ENCODE measurements around the gene C19orf47. TPM values are rescaled to one million over a fixed set of nuclear protein-coding genes. Genes with fewer than 3 reads are reported as not detected.
"Not testable (repeated sequence)": the region's sequence is repeated elsewhere in the genome, so short reads cannot be mapped to it uniquely, and the experiment has no call there.

C19orf47 gene
- total RNA-seq, 1 experiment from 2014 or later, result 21.2 TPM

GRCh38 chr19:40335855-40336600 lies 12.2 kb downstream of the C19orf47 start:
- no peak overlapping the region for H3K4me3 ChIP-seq
- intact Hi-C loops (cut with micrococcal nuclease; ENCODE audit: unreplicated experiment), result no loop called here
- no peaks in the 10 kb centered on the region for H3K9me2 ChIP-seq (ENCODE audit: insufficient read depth)
- H2AFZ ChIP-seq, result no peak overlapping the region
- POLR2A ChIA-PET (ENCODE audit: unreplicated experiment), result interaction anchor here (0.6 kb wide), 1 partner anchor 126 kb away, joined by 36 read pairs; no protein-coding TSS in a partner anchor
- 0 out of 2 replicates have a peak, but pooled peaks cover 3% of the 10 kb centered on the region for H3K36me3 ChIP-seq (ENCODE audit: low read depth)
- DNase-seq, result no peak
- no peak overlapping the region for H3K27ac ChIP-seq
- BruUV-seq (replicated peaks), result no TSS peak
- H3F3A ChIP-seq (ENCODE audit: insufficient read depth, low read depth), result no peaks in the 10 kb centered on the region
- CTCF ChIA-PET, result no interaction called here
- no peak overlapping the region for H3K4me2 ChIP-seq
- no peaks in the 10 kb centered on the region for H3K9me3 ChIP-seq (ENCODE audit: insufficient read depth, low read depth)
- H3K4me1 ChIP-seq (replicated peaks; ENCODE audit: insufficient read depth), result no peaks in the 10 kb centered on the region
- no peaks in the 10 kb centered on the region for H3K79me2 ChIP-seq (ENCODE audit: low read depth)
- H3K27me3 ChIP-seq (ENCODE audit: insufficient read depth, low read depth), result no peaks in the 10 kb centered on the region
- H4K20me1 ChIP-seq (ENCODE audit: insufficient read depth), result no peaks in the 10 kb centered on the region
- TF ChIP-seq CTCF (conservative IDR thresholded peaks at IDR 0.05) (no peak), EZH2 (IDR thresholded peaks at IDR 0.05; ENCODE audit: low read depth) (no peak)

- no peaks in the 10 kb centered on the region for H3K27me3 ChIP-seq (ENCODE audit: insufficient read depth, low read depth)
- intact Hi-C loops (cut with micrococcal nuclease; ENCODE audit: unreplicated experiment), result no loop called here
- H3K4me1 ChIP-seq (replicated peaks; ENCODE audit: insufficient read depth), result no peaks in the 10 kb centered on the region
- no peak overlapping the region for H3K4me3 ChIP-seq
- no TSS peak for BruUV-seq (replicated peaks)
- no peaks in the 10 kb centered on the region for H3K9me2 ChIP-seq (ENCODE audit: insufficient read depth)
- H3K79me2 ChIP-seq (ENCODE audit: low read depth), result no peaks in the 10 kb centered on the region
- no peak overlapping the region for H3K27ac ChIP-seq
- CTCF ChIA-PET, result no interaction called here
- no peak for DNase-seq
- H3F3A ChIP-seq (ENCODE audit: insufficient read depth, low read depth), result no peaks in the 10 kb centered on the region
- H3K36me3 ChIP-seq (ENCODE audit: low read depth), result 0 out of 2 replicates have a peak, but pooled peaks cover 3% of the 10 kb centered on the region
- H3K4me2 ChIP-seq, result no peak overlapping the region
- H2AFZ ChIP-seq, result no peak overlapping the region
- H4K20me1 ChIP-seq (ENCODE audit: insufficient read depth), result no peaks in the 10 kb centered on the region
- no peak for TF ChIP-seq EZH2 (IDR thresholded peaks at IDR 0.05; ENCODE audit: low read depth)
- POLR2A ChIA-PET (ENCODE audit: unreplicated experiment), result no interaction called here
- no peaks in the 10 kb centered on the region for H3K9me3 ChIP-seq (ENCODE audit: insufficient read depth, low read depth)
Observed at GRCh38 chr19:40335101-40335500, 13.1 kb downstream of the C19orf47 start.

- CTCF ChIA-PET; H3K9me2 ChIP-seq (ENCODE audit: insufficient read depth); H3K4me3 ChIP-seq; H3K27ac ChIP-seq; H2AFZ ChIP-seq; H3K4me2 ChIP-seq; H3F3A ChIP-seq (ENCODE audit: insufficient read depth, low read depth); H3K9me3 ChIP-seq (ENCODE audit: insufficient read depth, low read depth); DNase-seq; intact Hi-C loops (cut with micrococcal nuclease; ENCODE audit: unreplicated experiment); BruUV-seq (replicated peaks); H3K36me3 ChIP-seq (ENCODE audit: low read depth); H4K20me1 ChIP-seq (ENCODE audit: insufficient read depth); H3K4me1 ChIP-seq (replicated peaks; ENCODE audit: insufficient read depth); H3K27me3 ChIP-seq (ENCODE audit: insufficient read depth, low read depth); H3K79me2 ChIP-seq (ENCODE audit: low read depth): not testable (repeated sequence)
- POLR2A ChIA-PET (ENCODE audit: unreplicated experiment), result interaction anchor here (0.6 kb wide), 1 partner anchor 48 kb away, joined by 4 read pairs; the partner anchor contains the start of gene AKT2
Observed at GRCh38 chr19:40333083-40333482, 15.1 kb downstream of the C19orf47 start.

GRCh38 chr19:40332669-40333068 lies 15.5 kb downstream of the C19orf47 start:
- Histone ChIP-seq H3K4me2 (no peak overlapping the region), H3K4me3 (no peak overlapping the region), H3K79me2 (ENCODE audit: low read depth) (no peaks in the 10 kb centered on the region), H3K27me3 (ENCODE audit: insufficient read depth, low read depth) (no peaks in the 10 kb centered on the region), H2AFZ (no peak overlapping the region), H3K4me1 (replicated peaks; ENCODE audit: insufficient read depth) (no peaks in the 10 kb centered on the region), H3F3A (ENCODE audit: insufficient read depth, low read depth) (no peaks in the 10 kb centered on the region), H3K36me3 (ENCODE audit: low read depth) (0 out of 2 replicates have a peak, but pooled peaks cover 3% of the 10 kb centered on the region), H3K27ac (no peak overlapping the region), H4K20me1 (ENCODE audit: insufficient read depth) (no peaks in the 10 kb centered on the region), H3K9me3 (ENCODE audit: insufficient read depth, low read depth) (no peaks in the 10 kb centered on the region), H3K9me2 (ENCODE audit: insufficient read depth) (no peaks in the 10 kb centered on the region)
- intact Hi-C loops (cut with micrococcal nuclease; ENCODE audit: unreplicated experiment), result no loop called here
- TF ChIP-seq EZH2 (IDR thresholded peaks at IDR 0.05; ENCODE audit: low read depth) (no peak), CTCF (conservative IDR thresholded peaks at IDR 0.05) (no peak)
- ChIA-PET CTCF (no interaction called here), POLR2A (ENCODE audit: unreplicated experiment) (interaction anchor here (0.6 kb wide), 1 partner anchor 48 kb away, joined by 4 read pairs; the partner anchor contains the start of gene AKT2)
- no peak for DNase-seq
- no TSS peak for BruUV-seq (replicated peaks)

Measured in PC-9 (cell line).